Parathyroid adenoma (tissue), 2 donors: Measurements from ENCODE around the gene CAPN7.

Experiments
- H2AFZ ChIP-seq: fragments of 300-600 bp; sonication (generic); one replicate; pipeline ENCODE4 v1.7.0; 2017; ENCODE audit warnings: antibody characterized with exemption, mild to moderate bottlenecking
- H3K27ac ChIP-seq: fragments of 300-600 bp; sonication (generic); one replicate; pipeline ENCODE4 v1.7.0; 2017
- H3K27me3 ChIP-seq: fragments of 300-600 bp; sonication (generic); one replicate; pipeline ENCODE4 v1.7.0; 2017; ENCODE audit warnings: low read length; ENCODE audit not compliant: control insufficient read depth, insufficient read depth
- H3K36me3 ChIP-seq: fragments of 300-600 bp; sonication (generic); one replicate; pipeline ENCODE4 v1.7.0; 2017; ENCODE audit warnings: low read length; ENCODE audit not compliant: control insufficient read depth, insufficient read depth
- H3K4me1 ChIP-seq: fragments of 300-600 bp; sonication (generic); one replicate; pipeline ENCODE4 v1.7.0; 2017; ENCODE audit warnings: control low read depth
- H3K4me2 ChIP-seq: fragments of 300-600 bp; sonication (generic); one replicate; pipeline ENCODE4 v1.7.0; 2017; ENCODE audit warnings: low read length
- H3K4me3 ChIP-seq: fragments of 300-600 bp; sonication (generic); one replicate; pipeline ENCODE4 v1.7.0; 2017; ENCODE audit warnings: low read depth, low read length
- H3K79me2 ChIP-seq: fragments of 300-600 bp; sonication (generic); one replicate; pipeline ENCODE4 v1.7.0; 2017; ENCODE audit warnings: control low read depth
- H3K9ac ChIP-seq: fragments of 300-600 bp; sonication (generic); one replicate; pipeline ENCODE4 v1.7.0; 2017; ENCODE audit warnings: mild to moderate bottlenecking
- H3K9me3 ChIP-seq: fragments of 300-600 bp; sonication (generic); one replicate; pipeline ENCODE4 v1.7.0; 2017; ENCODE audit warnings: low read length; ENCODE audit not compliant: control insufficient read depth
- CTCF ChIP-seq: fragments of 300-600 bp; sonication (generic); IDR thresholded peaks from one replicate; pipeline ENCODE4 v1.7.0; 2017; ENCODE audit warnings: antibody characterized with exemption, mild to moderate bottlenecking
- donor health status: primary hyperparathyroidism.

CAPN7 gene

GRCh38 chr3:15228147-15228546 lies 22.1 kb downstream of the CAPN7 start:
- Histone ChIP-seq H3K79me2 (no peaks in the 10 kb centered on the region), H3K36me3 (no peaks in the 10 kb centered on the region)

GRCh38 chr3:15229262-15229661 lies 23.2 kb downstream of the CAPN7 start:
- no peak overlapping the region for H3K4me2 ChIP-seq
- no peak overlapping the region for H3K4me3 ChIP-seq
- H3K9ac ChIP-seq = no peak overlapping the region
- H3K79me2 ChIP-seq = no peaks in the 10 kb centered on the region
- no peak overlapping the region for H3K27ac ChIP-seq
- no peak overlapping the region for H2AFZ ChIP-seq
- no peak for TF ChIP-seq CTCF
- H3K36me3 ChIP-seq = no peaks in the 10 kb centered on the region
- H3K9me3 ChIP-seq = no peaks in the 10 kb centered on the region
- H3K4me1 ChIP-seq = no peaks in the 10 kb centered on the region
- no peaks in the 10 kb centered on the region for H3K27me3 ChIP-seq

More at GRCh38 chr3:15228147-15228546, 22.1 kb downstream of the CAPN7 start:
- Histone ChIP-seq H3K27me3 (no peaks in the 10 kb centered on the region), H3K4me3 (no peak overlapping the region), H3K4me1 (no peaks in the 10 kb centered on the region), H3K9me3 (no peaks in the 10 kb centered on the region), H2AFZ (no peak overlapping the region), H3K4me2 (no peak overlapping the region), H3K9ac (no peak overlapping the region), H3K27ac (no peak overlapping the region)
- TF ChIP-seq CTCF = no peak

- Histone ChIP-seq H3K27me3 (no peaks in the 10 kb centered on the region), H3K36me3 (no peaks in the 10 kb centered on the region), H3K9ac (no peak overlapping the region), H2AFZ (no peak overlapping the region), H3K79me2 (no peaks in the 10 kb centered on the region), H3K4me3 (no peak overlapping the region), H3K4me2 (no peak overlapping the region), H3K9me3 (no peaks in the 10 kb centered on the region), H3K4me1 (no peaks in the 10 kb centered on the region), H3K27ac (no peak overlapping the region)
- TF ChIP-seq CTCF = no peak
These were observed 35.3 kb downstream of the CAPN7 start for GRCh38 chr3:15241341-15241740.

GRCh38 chr3:15243822-15244482 lies 37.9 kb downstream of the CAPN7 start:
- Histone ChIP-seq H3K27me3 (no peaks in the 10 kb centered on the region), H3K9me3 (no peaks in the 10 kb centered on the region), H3K4me3 (no peak overlapping the region), H3K4me2 (no peak overlapping the region), H3K79me2 (no peaks in the 10 kb centered on the region), H3K36me3 (no peaks in the 10 kb centered on the region), H3K9ac (no peak overlapping the region), H2AFZ (no peak overlapping the region), H3K4me1 (no peaks in the 10 kb centered on the region), H3K27ac (no peak overlapping the region)
- no peak for TF ChIP-seq CTCF

- Histone ChIP-seq H3K4me2 (no peak overlapping the region), H3K4me1 (no peaks in the 10 kb centered on the region), H3K27me3 (no peaks in the 10 kb centered on the region), H3K9me3 (no peaks in the 10 kb centered on the region), H3K9ac (no peak overlapping the region), H3K4me3 (no peak overlapping the region), H3K27ac (no peak overlapping the region), H2AFZ (no peak overlapping the region), H3K79me2 (no peaks in the 10 kb centered on the region), H3K36me3 (no peaks in the 10 kb centered on the region)
- TF ChIP-seq CTCF = no peak
These were observed 40.1 kb downstream of the CAPN7 start for GRCh38 chr3:15246186-15246585.
